Measurements from ENCODE around the gene UBXN6. TPM values are rescaled to one million over a fixed set of nuclear protein-coding genes. Genes with fewer than 3 reads are reported as not detected.

The UBXN6 gene
- total RNA-seq, 4 donors from 2014 or later: 72.2 to 314 (median 132) TPM

DNA sequence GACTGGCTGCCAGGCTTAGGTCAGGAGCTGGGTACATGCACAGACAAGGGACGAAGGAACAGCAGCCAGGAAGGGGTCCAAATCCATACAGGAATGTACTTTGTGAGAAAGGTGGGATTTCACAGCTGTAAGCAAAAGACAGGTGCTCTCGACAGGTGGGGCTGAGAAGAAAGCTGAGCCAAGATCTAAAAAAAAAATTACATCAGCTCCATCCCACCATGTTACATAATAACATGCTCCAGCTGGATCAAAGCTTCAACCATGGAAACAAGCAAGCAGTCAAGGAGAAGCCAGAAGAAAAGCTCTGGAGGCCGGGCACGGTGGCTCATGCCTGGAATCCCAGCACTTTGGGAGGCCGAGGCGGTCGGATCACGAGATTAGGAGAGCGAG is 8.0 kb downstream of the UBXN6 start:
- in situ Hi-C loops (cut with MboI; ENCODE audit: low pct_ligation_motif_present in 1 of 4, low pct_unique_long_range_greater_than_20kb in 1 of 4, low sequenced_read_pairs in 3 of 4): no loop called here
- H3K27me3 ChIP-seq: no peaks in the 10 kb centered on the region
- TF ChIP-seq EP300 (IDR thresholded peaks at IDR 0.05; ENCODE audit: low read depth) (no peak), POLR2A (IDR thresholded peaks at IDR 0.05) (no peak), POLR2AphosphoS5 (IDR thresholded peaks at IDR 0.05) (no peak)
- TF ChIP-seq, protein P1, sequence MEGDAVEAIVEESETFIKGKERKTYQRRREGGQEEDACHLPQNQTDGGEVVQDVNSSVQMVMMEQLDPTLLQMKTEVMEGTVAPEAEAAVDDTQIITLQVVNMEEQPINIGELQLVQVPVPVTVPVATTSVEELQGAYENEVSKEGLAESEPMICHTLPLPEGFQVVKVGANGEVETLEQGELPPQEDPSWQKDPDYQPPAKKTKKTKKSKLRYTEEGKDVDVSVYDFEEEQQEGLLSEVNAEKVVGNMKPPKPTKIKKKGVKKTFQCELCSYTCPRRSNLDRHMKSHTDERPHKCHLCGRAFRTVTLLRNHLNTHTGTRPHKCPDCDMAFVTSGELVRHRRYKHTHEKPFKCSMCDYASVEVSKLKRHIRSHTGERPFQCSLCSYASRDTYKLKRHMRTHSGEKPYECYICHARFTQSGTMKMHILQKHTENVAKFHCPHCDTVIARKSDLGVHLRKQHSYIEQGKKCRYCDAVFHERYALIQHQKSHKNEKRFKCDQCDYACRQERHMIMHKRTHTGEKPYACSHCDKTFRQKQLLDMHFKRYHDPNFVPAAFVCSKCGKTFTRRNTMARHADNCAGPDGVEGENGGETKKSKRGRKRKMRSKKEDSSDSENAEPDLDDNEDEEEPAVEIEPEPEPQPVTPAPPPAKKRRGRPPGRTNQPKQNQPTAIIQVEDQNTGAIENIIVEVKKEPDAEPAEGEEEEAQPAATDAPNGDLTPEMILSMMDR (IDR thresholded peaks at IDR 0.05): no peak
- no peak overlapping the region for H3K27ac ChIP-seq
- H3K4me3 ChIP-seq: no peak overlapping the region
- no peaks in the 10 kb centered on the region for H3K9me3 ChIP-seq
- no peaks in the 10 kb centered on the region for H3K4me1 ChIP-seq
- DNase-seq: no peak
- WGBS, 2 donors (ENCODE audit: low coverage in 1 of 2): 89 to 96% methylated on average over 7 to 9 of the region's 9 CpGs
- peaks cover 0 to 70% (median 26%) of the 10 kb centered on the region in 4 donors for H3K36me3 ChIP-seq
- intact Hi-C loops (cut with DNase I; ENCODE audit: low total_unique reads): no loop called here

DNA sequence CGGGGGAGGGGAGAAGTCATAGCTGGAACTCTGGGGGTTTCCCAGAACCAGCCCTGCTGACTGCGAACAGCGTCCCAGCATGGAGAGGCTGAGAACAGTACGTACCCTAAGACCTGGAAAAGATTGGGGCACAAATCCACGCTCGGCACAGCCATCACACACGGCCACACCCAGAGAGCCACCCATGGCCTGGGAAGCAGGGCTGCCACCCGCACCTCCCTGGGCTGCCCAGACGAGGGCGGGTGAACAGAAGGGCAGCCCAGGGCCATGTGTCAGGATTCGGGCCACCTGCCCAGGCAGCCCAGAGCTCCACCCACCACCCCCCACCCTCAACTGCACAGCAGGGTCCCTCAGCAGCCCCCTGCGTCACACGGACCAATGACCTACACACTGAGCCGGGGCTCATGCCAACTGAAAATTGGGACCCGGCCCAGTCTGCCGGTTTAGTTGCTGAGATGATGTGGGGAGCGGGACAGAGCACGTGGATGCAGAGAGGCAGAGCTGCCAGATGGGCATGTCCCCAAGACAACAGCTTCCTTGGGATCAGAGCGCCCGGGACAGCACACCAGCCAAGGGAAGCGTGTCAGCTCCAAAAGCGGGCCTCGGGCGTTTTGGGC is 8.5 kb downstream of the UBXN6 start:
- Histone ChIP-seq H3K4me1 (no peaks in the 10 kb centered on the region), H3K9me3 (no peaks in the 10 kb centered on the region), H3K4me3 (no peak overlapping the region), H3K36me3 (peaks cover 0 to 70% (median 26%) of the 10 kb centered on the region in 4 donors), H3K27me3 (no peaks in the 10 kb centered on the region), H3K27ac (peak overlapping the region in 1 of 4 donors; percentile 17)
- no peak for DNase-seq
- intact Hi-C loops (cut with DNase I; ENCODE audit: low total_unique reads): no loop called here
- WGBS, 2 donors (ENCODE audit: low coverage in 1 of 2): 86% methylated on average over 21 of the region's 24 CpGs; no CpG with 5 or more reads in 1 of the 2 donors
- in situ Hi-C loops (cut with MboI; ENCODE audit: low pct_ligation_motif_present in 1 of 4, low pct_unique_long_range_greater_than_20kb in 1 of 4, low sequenced_read_pairs in 3 of 4): no loop called here
- no peak for TF ChIP-seq POLR2AphosphoS5 (IDR thresholded peaks at IDR 0.05)
- peak; percentile 18 for TF ChIP-seq EP300 (IDR thresholded peaks at IDR 0.05; ENCODE audit: low read depth)

- no peaks in the 10 kb centered on the region for H3K27me3 ChIP-seq
- no peaks in the 10 kb centered on the region for H3K9me3 ChIP-seq
- no peaks in the 10 kb centered on the region for H3K4me1 ChIP-seq
- in situ Hi-C loops (cut with MboI; ENCODE audit: low pct_ligation_motif_present in 1 of 4, low pct_unique_long_range_greater_than_20kb in 1 of 4, low sequenced_read_pairs in 3 of 4) (no loop called here), intact Hi-C loops (cut with DNase I; ENCODE audit: low total_unique reads) (no loop called here)
- DNase-seq: no peak
- H3K36me3 ChIP-seq: peaks cover 0 to 67% (median 23%) of the 10 kb centered on the region in 4 donors
- no peak overlapping the region for H3K4me3 ChIP-seq
- WGBS, 2 donors (ENCODE audit: low coverage in 1 of 2): 84% methylated on average over 30 of the region's 30 CpGs; no CpG with 5 or more reads in 1 of the 2 donors
- peak overlapping the region in 1 of 4 donors; percentile 17 for H3K27ac ChIP-seq
- TF ChIP-seq EP300 (IDR thresholded peaks at IDR 0.05; ENCODE audit: low read depth): no peak
- TF ChIP-seq, protein P1 (IDR thresholded peaks at IDR 0.05): no peak
- no peak for TF ChIP-seq POLR2A (IDR thresholded peaks at IDR 0.05)
- TF ChIP-seq POLR2AphosphoS5 (IDR thresholded peaks at IDR 0.05): no peak
Observed at GRCh38 chr19:4448147-4448985, 9.2 kb downstream of the UBXN6 start.

- in situ Hi-C loops (cut with MboI; ENCODE audit: low pct_ligation_motif_present in 1 of 4, low pct_unique_long_range_greater_than_20kb in 1 of 4, low sequenced_read_pairs in 3 of 4): no loop called here
- Histone ChIP-seq H3K9me3 (no peaks in the 10 kb centered on the region), H3K4me1 (no peaks in the 10 kb centered on the region), H3K27me3 (no peaks in the 10 kb centered on the region), H3K27ac (no peak overlapping the region), H3K4me3 (no peak overlapping the region), H3K36me3 (peaks cover 0 to 59% (median 20%) of the 10 kb centered on the region in 4 donors)
- 92% methylated on average over 23 of the region's 28 CpGs; no CpG with 5 or more reads in 1 of the 2 donors for WGBS, 2 donors (ENCODE audit: low coverage in 1 of 2)
- TF ChIP-seq, protein P1 (IDR thresholded peaks at IDR 0.05): no peak
- intact Hi-C loops (cut with DNase I; ENCODE audit: low total_unique reads): no loop called here
- DNase-seq: no peak
Observed at GRCh38 chr19:4447327-4448146, 10.1 kb downstream of the UBXN6 start.
